Dermis microvascular lymphatic vessel endothelial cell (primary cell): ENCODE results near the gene ZCCHC10. TPM values are rescaled to one million over a fixed set of nuclear protein-coding genes. Genes with fewer than 3 reads are reported as not detected.
"Not testable (repeated sequence)": the region's sequence is repeated elsewhere in the genome, so short reads cannot be mapped to it uniquely, and the experiment has no call there.

Experiments used
- DNase-seq, 2 donors: peaks; one replicate each; pipeline versions ENCODE4 v3.0.0 to v3.0.0-alpha.2; 2010; ENCODE audit warnings: low read depth in 2 of 2
- total RNA-seq: library from RNA; depleted of rRNA; stranded (reverse); fragments of >200 nt; gene quantifications from 2 replicates; pipeline ENCODE4 v1.2.1, GENCODE V29; 2014

The ZCCHC10 gene
- total RNA-seq: 12.3 and 15.2 TPM in 2 replicates

GRCh38 chr5:133025804-133026663 lies at the start of gene ZCCHC10:
Gene ZCCHC10, minus strand, starts transcription at chr5:133026549. Its CDS starts 12 bp downstream, at chr5:133026537.
- peak in 1 of 2 donors; percentile 94 for DNase-seq

- DNase-seq: no peak
Measured at GRCh38 chr5:133075572-133076536, 49.5 kb upstream of the ZCCHC10 start.

GRCh38 chr5:133072021-133072420 lies 45.7 kb upstream of the ZCCHC10 start:
- DNase-seq: no peak

- DNase-seq: no peak
Measured at GRCh38 chr5:133066045-133066444, 39.7 kb upstream of the ZCCHC10 start.

GRCh38 chr5:133065471-133065870 lies 39.1 kb upstream of the ZCCHC10 start:
- DNase-seq: no peak

GRCh38 chr5:133063965-133064364 lies 37.6 kb upstream of the ZCCHC10 start:
- DNase-seq: no peak

GRCh38 chr5:133062276-133062675 lies 35.9 kb upstream of the ZCCHC10 start:
- no peak for DNase-seq

GRCh38 chr5:133059621-133060020 lies 33.3 kb upstream of the ZCCHC10 start:
- DNase-seq: no peak

- no peak for DNase-seq
Measured at GRCh38 chr5:133056891-133057290, 30.5 kb upstream of the ZCCHC10 start.

- no peak for DNase-seq
Measured at GRCh38 chr5:133054697-133055471, 28.5 kb upstream of the ZCCHC10 start.

GRCh38 chr5:133053448-133053847 lies 27.1 kb upstream of the ZCCHC10 start:
- DNase-seq: no peak

GRCh38 chr5:133052317-133053175 lies 26.2 kb upstream of the ZCCHC10 start:
- DNase-seq: peak in 1 of 2 donors; percentile 64

- DNase-seq: peak; percentile 97 to 99
Measured at GRCh38 chr5:133051542-133052316, 25.4 kb upstream of the ZCCHC10 start, which contains the start of gene HSPA4. Gene HSPA4, plus strand, starts transcription at chr5:133052013. Its CDS starts 238 bp downstream, at chr5:133052251.

- no peak for DNase-seq
Measured at GRCh38 chr5:133051061-133051541, 24.8 kb upstream of the ZCCHC10 start.

- no peak for DNase-seq
Measured at GRCh38 chr5:133050521-133050920, 24.2 kb upstream of the ZCCHC10 start.

GRCh38 chr5:133049726-133050048 lies 23.3 kb upstream of the ZCCHC10 start:
- DNase-seq: peak in 1 of 2 donors; percentile 50

- DNase-seq: peak in 1 of 2 donors; percentile 49
Measured at GRCh38 chr5:133048993-133049725, 22.8 kb upstream of the ZCCHC10 start.

- DNase-seq: no peak
Measured at GRCh38 chr5:133047404-133047803, 21.1 kb upstream of the ZCCHC10 start.

- not testable (repeated sequence) for DNase-seq
Measured at GRCh38 chr5:133046560-133046959, 20.2 kb upstream of the ZCCHC10 start.
